ENCODE data around the gene SIK3.
A peak's percentile ranks its signal among the peaks of the same experiment; 100 is the strongest.

SIK3 gene

DNA sequence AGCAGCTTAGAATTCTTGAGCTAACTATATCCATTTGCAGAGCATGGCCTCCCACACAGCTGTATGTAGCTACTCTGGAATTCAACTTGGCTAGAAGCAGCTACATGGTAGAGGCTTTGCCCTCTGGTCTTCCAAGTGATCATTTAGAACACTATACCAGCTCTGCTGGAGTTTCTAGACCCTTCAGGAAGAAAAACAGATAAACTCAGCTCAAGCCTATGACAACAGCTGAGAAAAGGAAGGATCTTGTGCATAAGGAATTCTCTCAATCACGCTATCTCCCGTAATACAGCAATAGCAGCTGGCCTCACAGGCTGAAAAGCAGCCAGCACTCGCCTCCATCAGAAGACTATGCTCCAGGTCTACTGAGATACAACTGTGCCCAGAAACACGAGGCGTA is 210.2 kb downstream of the SIK3 start:
- peak; percentile 51 for DNase-seq

GRCh38 chr11:116885951-116886655 is 212.1 kb downstream of the SIK3 start:
- no peak for DNase-seq

DNA sequence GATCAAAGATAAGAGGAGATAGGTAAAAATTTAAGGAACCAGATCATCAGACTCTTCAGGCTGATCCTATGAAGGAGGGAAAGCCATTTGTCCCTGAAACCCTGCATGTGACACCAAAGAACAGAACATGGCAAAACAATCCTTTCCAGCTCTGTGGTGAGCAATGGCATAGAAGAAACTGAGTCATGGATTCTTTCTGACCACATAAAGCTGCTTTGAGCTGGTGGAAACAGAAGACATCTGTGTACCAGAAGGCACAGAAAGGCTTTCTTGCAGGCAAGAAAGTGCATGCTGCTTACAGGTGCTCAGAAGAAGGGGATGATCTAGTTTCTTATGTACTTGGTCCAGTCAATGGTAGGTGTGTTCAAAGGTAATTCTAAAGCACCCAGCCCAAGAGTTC is 215.8 kb downstream of the SIK3 start:
- no peak for DNase-seq

DNA sequence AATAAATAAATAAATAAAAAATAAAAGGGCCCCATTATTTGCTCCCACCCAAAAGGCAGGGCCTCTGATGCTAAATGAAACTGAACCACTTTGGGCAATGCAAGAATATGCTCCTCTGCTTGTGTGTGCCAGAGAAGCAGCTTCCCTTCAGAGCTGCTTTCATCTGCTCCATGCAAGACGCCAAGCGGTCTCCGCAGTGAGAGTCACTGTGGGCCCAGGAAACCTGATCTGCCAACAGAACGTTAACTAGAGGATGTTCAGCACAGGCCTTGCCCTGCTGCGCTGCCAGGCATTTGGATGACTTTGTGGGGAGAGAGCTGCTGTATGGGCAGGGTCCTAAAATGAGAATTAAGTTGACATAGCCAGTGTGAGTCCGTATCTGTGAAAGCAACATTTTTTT is 217.1 kb downstream of the SIK3 start:
- DNase-seq: no peak

GRCh38 chr11:116879800-116880625 is 218.2 kb downstream of the SIK3 start:
- peak; percentile 49 for DNase-seq

DNA sequence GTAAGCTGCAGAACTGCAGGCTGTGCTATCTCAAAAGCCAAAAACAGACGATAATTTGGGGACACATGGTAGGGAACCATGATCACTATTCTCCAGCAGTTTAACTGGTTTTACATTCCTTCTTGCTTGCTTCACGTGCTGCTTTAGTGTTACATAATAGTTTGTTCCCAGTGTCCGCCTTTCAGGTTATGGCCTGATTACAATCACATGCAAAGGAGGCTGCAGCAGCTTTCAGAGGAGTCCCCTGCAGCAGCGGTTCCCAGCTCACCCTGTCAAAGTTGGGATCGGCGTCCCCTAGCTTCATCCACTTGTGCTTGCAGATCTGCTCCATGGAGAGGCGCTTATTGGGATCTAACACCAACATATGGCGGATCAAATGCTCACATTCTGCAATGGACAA is 221.6 kb downstream of the SIK3 start:
- no peak for DNase-seq

- DNase-seq: no peak
These were observed 223.0 kb downstream of the SIK3 start for GRCh38 chr11:116875194-116875593.

DNA sequence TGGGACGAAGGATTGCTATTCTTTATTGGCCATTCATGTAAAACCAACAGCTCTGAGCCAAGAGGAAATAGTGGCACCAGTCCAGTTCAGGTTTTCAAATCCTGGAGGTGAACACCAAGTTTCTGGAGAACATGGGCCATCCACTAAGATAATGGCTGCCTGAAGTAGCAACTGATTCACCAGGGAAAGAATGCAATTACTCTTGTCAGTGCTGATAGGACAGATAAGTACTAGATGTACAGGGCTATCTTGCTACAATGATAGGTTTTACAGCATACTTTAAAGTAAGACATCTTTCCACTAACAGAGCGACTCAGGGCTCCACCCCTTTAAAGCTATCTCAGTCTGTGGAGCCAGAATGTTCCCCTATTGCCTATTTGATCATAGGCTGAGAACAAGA is 224.0 kb downstream of the SIK3 start:
- peak; percentile 92 for DNase-seq

- DNase-seq: no peak
These were observed 224.8 kb downstream of the SIK3 start for GRCh38 chr11:116873381-116873780.

GRCh38 chr11:116871248-116871647 is 227.0 kb downstream of the SIK3 start:
- DNase-seq: peak; percentile 76

- no peak for DNase-seq
These were observed 228.2 kb downstream of the SIK3 start for GRCh38 chr11:116870054-116870453.

DNA sequence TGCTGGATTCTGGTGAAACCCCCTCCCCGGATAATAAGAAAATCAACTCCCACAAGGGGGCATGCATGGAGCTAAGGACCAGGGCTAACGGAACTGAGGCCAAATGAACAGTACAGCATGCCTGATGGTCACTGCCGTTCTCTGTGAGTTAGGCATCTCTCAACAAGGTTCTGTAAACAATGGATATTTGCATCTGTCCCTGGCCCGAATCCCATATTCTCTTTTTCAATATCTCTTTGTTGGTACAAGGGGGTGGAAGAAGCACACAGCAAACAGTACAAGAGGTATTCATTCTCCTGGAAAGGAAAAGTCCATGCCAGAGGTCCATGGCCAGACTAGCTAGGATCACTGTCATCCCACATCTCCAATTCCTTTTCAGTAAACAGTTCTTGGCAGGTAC is 228.6 kb downstream of the SIK3 start:
- DNase-seq: no peak

GRCh38 chr11:116868066-116868465 is 230.2 kb downstream of the SIK3 start:
- DNase-seq: no peak

DNA sequence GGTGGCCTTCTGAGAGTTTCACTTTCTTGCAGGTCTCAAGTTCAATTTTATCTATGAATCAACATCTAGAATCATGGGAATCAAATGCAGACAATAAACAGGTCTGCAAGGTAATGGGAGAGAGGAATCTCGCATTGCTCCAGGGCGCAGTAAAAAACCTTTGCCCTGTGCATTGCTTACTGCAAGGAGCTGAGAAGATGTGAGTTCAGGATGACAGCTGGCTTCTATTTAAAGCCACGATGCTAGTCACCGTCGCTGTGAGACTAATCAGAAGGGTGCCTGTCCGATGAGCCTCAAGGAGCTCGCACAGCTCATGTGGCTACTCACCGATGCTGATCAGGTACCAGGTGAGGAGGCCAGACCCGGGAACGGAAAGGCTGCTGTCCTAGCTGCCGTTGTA is 230.6 kb downstream of the SIK3 start:
- no peak for DNase-seq

DNA sequence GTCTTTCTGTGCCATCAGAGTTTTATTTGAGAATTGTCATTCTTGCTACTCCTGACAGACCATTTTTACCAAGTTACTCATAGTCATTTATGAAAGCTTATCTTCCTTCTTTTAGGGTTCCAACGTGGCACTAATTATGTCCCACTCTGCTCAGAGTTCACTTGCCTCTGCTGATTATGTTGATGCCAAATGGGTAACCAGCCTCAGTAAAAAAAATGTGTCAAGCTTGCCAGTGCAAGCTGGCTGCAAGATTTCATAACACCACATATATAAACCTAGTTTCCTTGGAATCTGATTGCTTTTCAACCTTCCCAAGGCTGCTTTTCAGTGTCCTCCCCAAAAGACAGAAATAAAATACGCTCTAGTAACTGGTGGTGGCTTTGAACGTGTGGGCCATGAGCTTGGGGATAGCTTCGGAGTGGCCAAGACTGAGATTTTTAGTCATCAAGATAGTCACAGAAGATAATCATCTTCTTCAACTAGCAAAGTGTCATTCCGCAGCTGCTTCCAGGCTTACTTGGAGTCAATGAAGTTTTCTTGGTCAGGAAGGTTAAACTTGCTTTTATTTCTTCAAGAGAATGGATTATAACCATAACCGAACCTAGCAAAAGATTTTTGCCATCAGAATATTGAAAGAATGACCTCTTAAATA is 231.3 kb downstream of the SIK3 start:
- no peak for DNase-seq

- DNase-seq: no peak
These were observed 232.5 kb downstream of the SIK3 start for GRCh38 chr11:116865696-116866095.

GRCh38 chr11:116864531-116864930 is 233.7 kb downstream of the SIK3 start:
- peak; percentile 40 for DNase-seq

DNA sequence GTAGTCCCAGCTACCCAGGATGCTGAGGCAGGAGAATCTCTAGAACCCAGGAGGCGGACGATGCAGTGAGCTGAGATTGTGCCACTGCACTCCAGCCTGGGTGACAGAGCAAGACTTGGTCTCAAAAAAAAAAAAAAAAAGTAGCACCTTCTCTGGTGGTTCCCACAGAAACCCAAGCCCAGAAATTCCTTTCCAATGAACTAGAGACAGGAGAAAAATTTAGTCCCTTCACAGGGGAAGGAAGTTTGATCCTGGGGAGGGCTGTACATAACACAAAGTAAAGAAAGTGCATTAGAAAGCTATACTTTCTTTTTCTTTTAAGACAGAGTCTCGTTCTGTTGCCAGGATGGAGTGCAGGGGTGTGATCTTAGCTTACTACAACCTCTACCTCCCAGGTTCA is 235.3 kb downstream of the SIK3 start:
- DNase-seq: peak; percentile 59

- DNase-seq: no peak
These were observed 236.0 kb downstream of the SIK3 start for GRCh38 chr11:116862185-116862584.

DNA sequence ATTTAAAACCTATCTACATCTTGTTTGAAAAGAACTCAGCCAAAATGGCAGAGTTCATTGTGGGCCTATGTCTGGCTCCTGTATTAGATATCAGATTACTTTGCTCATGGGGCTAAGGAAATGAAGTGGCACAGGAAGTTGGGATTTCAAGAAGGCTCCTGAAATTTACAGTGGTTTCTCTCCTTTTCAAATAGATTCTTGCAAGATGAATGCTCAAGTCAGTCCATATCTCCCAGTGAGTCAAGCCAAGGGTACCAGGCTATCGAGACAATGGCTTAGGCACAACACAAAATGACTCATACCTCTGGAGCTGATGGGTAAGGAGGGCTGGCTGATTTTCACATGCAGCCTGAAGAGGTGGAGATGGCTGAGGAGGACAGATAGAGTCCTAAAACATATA is 236.7 kb downstream of the SIK3 start:
- DNase-seq: peak; percentile 92

- DNase-seq: no peak
These were observed 237.9 kb downstream of the SIK3 start for GRCh38 chr11:116860303-116860702.

DNA sequence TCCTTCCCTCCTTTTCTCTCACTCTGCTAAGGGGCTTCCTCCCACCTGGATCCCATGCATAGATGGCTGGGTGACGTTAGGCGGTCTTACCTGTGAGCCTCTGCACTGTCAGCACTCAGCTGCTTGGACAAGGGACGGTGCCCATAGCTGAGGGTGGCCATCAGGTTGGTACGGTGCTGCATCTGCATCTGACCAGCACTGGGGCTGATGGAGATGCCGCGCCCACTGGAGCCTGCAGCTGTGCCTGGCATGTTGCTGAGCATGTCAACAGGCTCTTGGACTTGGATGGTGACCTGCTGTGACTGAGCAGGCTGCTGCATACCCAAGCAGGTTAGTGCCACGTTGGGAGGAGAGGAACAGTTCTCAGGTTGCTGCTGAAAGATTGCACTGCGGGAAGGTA is 239.1 kb downstream of the SIK3 start:
- DNase-seq: no peak

DNA sequence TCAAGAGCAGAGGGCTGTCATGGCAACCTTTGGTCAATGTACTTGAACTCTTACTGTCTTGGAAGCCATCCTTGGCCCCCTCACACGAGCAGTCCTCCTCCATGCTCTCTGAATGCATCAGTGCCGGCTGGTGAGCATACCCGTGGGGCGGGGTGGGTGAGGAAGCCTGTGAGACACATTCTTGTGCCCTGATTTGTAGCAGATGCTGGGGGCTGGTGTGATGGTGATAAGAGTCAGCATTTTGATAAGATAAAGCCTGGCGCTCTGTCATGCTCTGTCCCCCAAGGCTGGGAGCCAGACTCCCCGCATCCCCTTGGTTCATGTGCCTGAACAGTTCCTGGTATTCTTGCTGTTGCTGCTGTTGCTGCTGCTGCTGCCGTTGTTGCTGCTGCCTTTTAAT is 240.3 kb downstream of the SIK3 start:
- peak; percentile 97 for DNase-seq

DNA sequence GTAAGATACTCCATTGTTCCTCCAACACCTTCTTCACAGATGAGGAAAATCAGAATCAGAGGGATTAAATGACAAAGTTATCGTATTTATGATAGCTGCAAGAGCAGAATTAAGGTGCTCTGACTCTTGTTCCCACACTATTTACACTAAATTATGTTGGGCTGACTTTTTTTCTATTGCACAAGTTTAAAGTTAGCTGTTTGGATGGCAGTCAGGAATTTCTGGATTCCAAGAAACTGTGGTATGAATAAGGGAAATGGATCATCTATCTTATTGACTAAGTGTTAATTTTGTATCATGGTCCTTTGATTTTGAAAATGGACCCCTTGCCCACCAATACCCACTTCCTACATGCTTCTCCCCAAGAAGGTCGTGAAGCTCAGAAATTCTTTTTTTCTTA is 240.9 kb downstream of the SIK3 start:
- DNase-seq: peak; percentile 50

Measured in NCI-H226 (cell line).